OCI-LY1 (cell line): ENCODE results near the gene ABLIM2.

ENCODE experiments used
- H2AFZ ChIP-seq: fragments of 200-600 bp; sonication (generic), shearing (Covaris generic); 2 replicates; pipeline ENCODE4 v1.6.0; 2014; ENCODE audit warnings: antibody characterized with exemption, mild to moderate bottlenecking, low read length
- H3F3A ChIP-seq: fragments of 200-600 bp; sonication (generic), shearing (Covaris generic); 2 replicates; pipeline ENCODE4 v1.6.0; 2014; ENCODE audit warnings: mild to moderate bottlenecking, antibody characterized with exemption, low read length, moderate library complexity; ENCODE audit not compliant: insufficient read depth
- H3K27ac ChIP-seq: fragments of 200-600 bp; sonication (generic); 2 replicates; pipeline ENCODE4 v1.5.1; 2014; ENCODE audit warnings: low read length, mixed run types, mild to moderate bottlenecking, low read depth; ENCODE audit not compliant: poor library complexity, severe bottlenecking
- H3K27me3 ChIP-seq: fragments of 200-600 bp; sonication (generic); 2 replicates; pipeline ENCODE4 v1.6.0; 2014; ENCODE audit warnings: antibody characterized with exemption, mild to moderate bottlenecking, low read length, moderate library complexity; ENCODE audit not compliant: insufficient read depth
- H3K36me3 ChIP-seq: fragments of 200-600 bp; sonication (generic); 2 replicates; pipeline ENCODE4 v1.6.1; 2014; ENCODE audit warnings: mild to moderate bottlenecking, antibody characterized with exemption, low read length, moderate library complexity, mixed read lengths; ENCODE audit not compliant: insufficient read depth
- H3K4me1 ChIP-seq: fragments of 200-600 bp; sonication (generic); 2 replicates; pipeline ENCODE4 v1.5.1; 2014; ENCODE audit warnings: mild to moderate bottlenecking, low read length, moderate library complexity; ENCODE audit not compliant: insufficient read depth, severe bottlenecking
- H3K4me2 ChIP-seq: fragments of 200-600 bp; sonication (generic), shearing (Covaris generic); 2 replicates; pipeline ENCODE4 v1.6.1; 2014; ENCODE audit warnings: low read length
- H3K4me3 ChIP-seq: fragments of 200-600 bp; sonication (generic); 2 replicates; pipeline ENCODE4 v1.5.1; 2014; ENCODE audit warnings: low read length, low read depth, mild to moderate bottlenecking, mixed read lengths; ENCODE audit not compliant: poor library complexity, severe bottlenecking
- H3K79me2 ChIP-seq: fragments of 200-600 bp; shearing (Covaris generic); 2 replicates; pipeline ENCODE4 v1.6.1; 2016; ENCODE audit warnings: mixed run types, low read length, mixed read lengths; ENCODE audit not compliant: insufficient read depth
- H3K9ac ChIP-seq: fragments of 200-600 bp; sonication (generic), shearing (Covaris generic); 2 replicates; pipeline ENCODE4 v1.6.1; 2014; ENCODE audit warnings: mild to moderate bottlenecking, low read length, mixed read lengths
- H3K9me2 ChIP-seq: fragments of 200-600 bp; sonication (generic), shearing (Covaris generic); 2 replicates; pipeline ENCODE4 v1.6.1; 2014; ENCODE audit warnings: low read depth, mild to moderate bottlenecking, low read length, mixed read lengths
- H3K9me3 ChIP-seq: fragments of 200-600 bp; shearing (Covaris generic); 2 replicates; pipeline ENCODE4 v1.6.1; 2014; ENCODE audit warnings: low read length, mixed read lengths
- H4K20me1 ChIP-seq: fragments of 200-600 bp; sonication (generic), shearing (Covaris generic); 2 replicates; pipeline ENCODE4 v1.6.0; 2016; ENCODE audit warnings: mild to moderate bottlenecking, low read length; ENCODE audit not compliant: insufficient read depth
- CTCF ChIP-seq: fragments of 200-600 bp; sonication (generic), shearing (Covaris generic); IDR thresholded peaks from 2 replicates; pipeline ENCODE4 v1.5.1; 2017; ENCODE audit warnings: mild to moderate bottlenecking, antibody characterized with exemption, low read length, moderate library complexity, mixed read lengths
- EZH2 ChIP-seq: fragments of 200-600 bp; sonication (generic), shearing (Covaris generic); IDR thresholded peaks from 2 replicates; pipeline ENCODE4 v1.8.0; 2017; ENCODE audit warnings: borderline replicate concordance, mixed run types, mild to moderate bottlenecking, antibody characterized with exemption, low read length, moderate library complexity, mixed read lengths

The ABLIM2 gene

DNA sequence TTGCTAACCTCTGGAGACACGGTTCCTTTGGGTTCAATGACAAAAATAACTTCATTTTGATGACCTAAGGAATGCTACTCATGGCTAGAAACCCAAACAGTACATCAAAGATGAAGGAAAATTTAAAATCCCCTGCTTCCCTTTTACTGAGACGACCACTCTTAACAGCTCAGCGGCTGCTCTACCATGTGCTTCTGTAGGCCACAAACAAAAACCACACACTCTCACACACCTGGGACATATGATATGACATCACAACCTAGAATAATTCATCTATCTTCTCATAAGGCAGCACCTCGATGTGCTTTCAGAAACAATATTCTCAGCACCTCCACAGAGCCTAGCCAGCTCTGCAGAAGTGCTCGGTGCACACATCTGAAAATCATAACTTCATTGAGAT is 34.7 kb downstream of the ABLIM2 start:
- H3K9ac ChIP-seq = no peak overlapping the region
- peak overlapping the region; percentile 40 for H3K27ac ChIP-seq
- no peaks in the 10 kb centered on the region for H3K9me2 ChIP-seq
- no peak overlapping the region for H3K4me2 ChIP-seq
- H3F3A ChIP-seq = no peaks in the 10 kb centered on the region
- H3K4me1 ChIP-seq = peaks cover 18% of the 10 kb centered on the region
- H4K20me1 ChIP-seq = no peaks in the 10 kb centered on the region
- no peak overlapping the region for H2AFZ ChIP-seq
- no peaks in the 10 kb centered on the region for H3K9me3 ChIP-seq
- no peaks in the 10 kb centered on the region for H3K27me3 ChIP-seq
- H3K36me3 ChIP-seq = no peaks in the 10 kb centered on the region; the same call in 1 of the 2 replicates
- TF ChIP-seq EZH2 (no peak), CTCF (no peak)
- no peak overlapping the region for H3K4me3 ChIP-seq
- H3K79me2 ChIP-seq = no peaks in the 10 kb centered on the region

DNA sequence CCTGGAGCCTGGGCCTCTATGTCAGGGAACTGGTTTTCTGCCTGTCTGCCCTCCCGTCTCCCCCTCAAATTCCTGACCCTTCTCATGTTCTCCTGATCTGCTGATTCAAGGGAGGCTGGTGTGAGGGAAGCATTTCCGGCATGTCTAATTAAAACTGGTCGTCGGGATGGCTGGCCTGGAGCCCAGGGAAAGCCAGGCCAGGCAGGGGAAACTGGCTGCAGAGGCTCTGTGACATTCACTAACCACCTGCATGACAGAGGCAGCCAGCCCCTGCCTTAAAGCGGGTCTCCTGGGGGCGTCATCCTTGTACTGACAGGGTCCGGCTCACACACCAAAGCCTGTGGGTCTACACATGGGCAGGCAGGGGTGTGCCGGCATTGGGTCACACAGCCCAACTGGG is 35.2 kb downstream of the ABLIM2 start:
- no peaks in the 10 kb centered on the region for H3K9me2 ChIP-seq
- H3K79me2 ChIP-seq = no peaks in the 10 kb centered on the region
- TF ChIP-seq CTCF = no peak
- no peak for TF ChIP-seq EZH2
- no peak overlapping the region for H3K4me3 ChIP-seq
- no peaks in the 10 kb centered on the region for H3K9me3 ChIP-seq
- no peak overlapping the region for H3K9ac ChIP-seq
- H3K27ac ChIP-seq = peak overlapping the region; percentile 40
- no peaks in the 10 kb centered on the region for H4K20me1 ChIP-seq
- H3F3A ChIP-seq = no peaks in the 10 kb centered on the region
- H3K27me3 ChIP-seq = no peaks in the 10 kb centered on the region
- peaks cover 16% of the 10 kb centered on the region for H3K4me1 ChIP-seq
- no peak overlapping the region for H3K4me2 ChIP-seq
- no peaks in the 10 kb centered on the region; the same call in 1 of the 2 replicates for H3K36me3 ChIP-seq
- H2AFZ ChIP-seq = no peak overlapping the region

DNA sequence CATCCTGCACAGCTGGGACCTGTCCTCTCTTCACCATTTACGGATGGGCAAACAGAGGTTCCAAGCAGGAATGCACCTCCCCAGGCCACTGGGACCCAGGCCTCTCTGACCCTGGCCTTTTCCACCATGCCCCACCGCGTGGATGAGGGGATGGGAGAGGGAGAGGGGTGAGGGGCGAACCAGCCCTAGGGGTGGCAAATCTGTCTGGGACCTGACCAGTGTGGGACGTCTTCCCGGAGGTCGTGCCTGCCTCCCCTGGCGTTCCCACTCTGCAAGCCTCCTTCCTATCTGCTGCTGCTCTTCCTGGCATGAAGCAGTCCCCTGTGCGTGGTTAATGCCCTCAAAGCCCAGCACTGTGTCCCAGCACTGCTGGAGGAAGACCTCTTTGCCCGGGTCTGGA is 35.9 kb downstream of the ABLIM2 start:
- Histone ChIP-seq H3K4me2 (no peak overlapping the region), H3K27ac (no peak overlapping the region), H3K79me2 (no peaks in the 10 kb centered on the region), H3K4me1 (peaks cover 14% of the 10 kb centered on the region), H3K9me2 (no peaks in the 10 kb centered on the region), H3K36me3 (no peaks in the 10 kb centered on the region; the same call in 1 of the 2 replicates), H3K9me3 (no peaks in the 10 kb centered on the region), H3K9ac (no peak overlapping the region), H3F3A (no peaks in the 10 kb centered on the region), H3K4me3 (no peak overlapping the region), H3K27me3 (no peaks in the 10 kb centered on the region), H2AFZ (no peak overlapping the region), H4K20me1 (no peaks in the 10 kb centered on the region)
- no peak for TF ChIP-seq EZH2

DNA sequence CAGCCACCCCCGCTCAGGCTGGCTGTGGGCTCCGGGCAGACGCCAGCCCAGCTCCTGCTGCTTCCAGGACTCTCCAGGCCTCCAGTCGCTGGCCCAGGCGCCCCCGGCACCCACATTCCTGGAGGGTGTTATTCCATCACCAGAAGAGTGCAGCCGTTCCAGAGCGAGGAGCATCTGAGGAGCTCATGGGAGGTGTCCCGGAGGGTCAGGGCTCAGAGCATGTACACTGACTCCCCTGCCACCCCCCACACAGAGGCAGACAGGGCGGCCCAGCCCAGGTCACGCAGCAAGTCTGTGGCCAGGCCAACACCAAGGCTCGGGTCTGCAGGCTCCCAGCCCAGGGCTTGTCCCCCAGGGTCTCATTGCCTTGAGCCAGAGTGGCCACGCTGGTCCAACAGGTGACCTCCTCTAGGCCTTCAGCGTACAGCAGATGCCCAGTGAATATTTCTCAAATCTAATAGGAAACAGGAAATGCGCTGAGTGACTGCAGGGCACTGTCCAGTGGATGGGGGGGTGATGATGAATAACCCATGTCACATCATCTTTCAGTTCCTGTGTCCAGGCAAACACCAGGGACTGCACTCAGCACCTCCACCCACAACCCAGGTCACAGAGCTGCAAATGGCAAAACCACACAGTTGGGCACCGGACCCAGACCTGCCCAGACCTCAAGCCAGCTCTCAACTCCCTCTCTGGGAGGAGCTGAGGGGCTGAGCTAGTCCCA is 37.2 kb downstream of the ABLIM2 start:
- no peak overlapping the region for H3K9ac ChIP-seq
- no peaks in the 10 kb centered on the region for H3K79me2 ChIP-seq
- no peaks in the 10 kb centered on the region for H3F3A ChIP-seq
- no peak for TF ChIP-seq CTCF
- H3K4me2 ChIP-seq = no peak overlapping the region
- H3K4me1 ChIP-seq = peaks cover 14% of the 10 kb centered on the region
- no peak overlapping the region for H2AFZ ChIP-seq
- H3K27ac ChIP-seq = no peak overlapping the region
- no peaks in the 10 kb centered on the region for H4K20me1 ChIP-seq
- no peak overlapping the region for H3K4me3 ChIP-seq
- H3K9me3 ChIP-seq = no peaks in the 10 kb centered on the region
- H3K36me3 ChIP-seq = no peaks in the 10 kb centered on the region; the same call in 1 of the 2 replicates
- no peaks in the 10 kb centered on the region for H3K9me2 ChIP-seq
- no peaks in the 10 kb centered on the region for H3K27me3 ChIP-seq
